Sigmoid colon (tissue), 7 donors: Measurements from ENCODE around the gene SLC35A4. TPM values are rescaled to one million over a fixed set of nuclear protein-coding genes. Genes with fewer than 3 reads are reported as not detected.

Experiments used
- DNase-seq: peaks from one replicate; pipeline ENCODE4 v3.0.0-alpha.2; 2019
- H3K27ac ChIP-seq, 4 donors: fragments of 200-600 bp; sonication (generic); one replicate each; pipeline ENCODE4 v1.5.1; 2016 to 2019; ENCODE audit warnings: mild to moderate bottlenecking in 1 of 4
- H3K27me3 ChIP-seq, 3 donors: fragments of 200-600 bp; sonication (generic); one replicate each; pipeline ENCODE4 v1.5.1; 2019; ENCODE audit warnings: mild to moderate bottlenecking in 1 of 3
- H3K36me3 ChIP-seq, 4 donors: fragments of 200-600 bp; sonication (generic); one replicate each; pipeline ENCODE4 v1.5.1; 2016 to 2019
- H3K4me1 ChIP-seq, 4 donors: fragments of 200-600 bp; sonication (generic); one replicate each; pipeline ENCODE4 v1.5.1; 2017 to 2019
- H3K4me3 ChIP-seq, 4 donors: fragments of 200-600 bp; sonication (generic); one replicate each; pipeline ENCODE4 v1.5.1; 2017 to 2019; ENCODE audit warnings: mild to moderate bottlenecking in 2 of 4, moderate library complexity in 1 of 4
- H3K9me3 ChIP-seq, 4 donors: fragments of 200-600 bp in 3 of 4; sonication (generic) in 3 of 4; one replicate each; pipeline versions ENCODE4 v1.5.1 to v1.6.1; 2013 to 2019
- CTCF ChIP-seq, 4 experiments: fragments of 450-650 bp in 3 of 4; fragments of 200-600 bp in 1 of 4; IDR thresholded peaks; one replicate each; pipeline ENCODE4 v1.5.1; 2016 to 2019; ENCODE audit warnings: antibody characterized with exemption in 4 of 4, mild to moderate bottlenecking in 3 of 4, moderate library complexity in 2 of 4
- EP300 ChIP-seq, 4 donors: sonication (generic); formaldehyde crosslinking; IDR thresholded peaks; one replicate each; pipeline ENCODE4 v1.6.1; 2017; ENCODE audit warnings: antibody characterized with exemption in 4 of 4
- POLR2A ChIP-seq, 2 donors: fragments of 450-650 bp; IDR thresholded peaks; one replicate each; pipeline ENCODE4 v1.6.1; 2016; ENCODE audit warnings: antibody characterized with exemption in 2 of 2, mild to moderate bottlenecking in 2 of 2, moderate library complexity in 2 of 2
- POLR2AphosphoS5 ChIP-seq, 4 donors: sonication (generic); formaldehyde crosslinking; IDR thresholded peaks; one replicate each; pipeline ENCODE4 v1.6.1; 2017; ENCODE audit warnings: antibody characterized with exemption in 4 of 4
- WGBS, 2 donors: extraction: QIAGEN DNeasy Blood & Tissue Kit; methylation state at CpG; one replicate each; pipeline ENCODE4 v1.1.7; 2013; 5-methylcytosine and 5-hydroxymethylcytosine counted together
- intact Hi-C: fragments of 100-400 bp; cut with DNase I; formaldehyde crosslinking; loops from one replicate; pipeline ENCODE4 v1.15.1; 2023
- polyA plus RNA-seq, 3 donors: library from polyadenylated mRNA; stranded (reverse); fragments of 200-250 nt; gene quantifications; one replicate each; pipeline ENCODE4 v1.2.3, GENCODE V29; 2013
- total RNA-seq, 4 donors: library from RNA; depleted of rRNA; stranded (reverse); fragments of >200 nt; gene quantifications; one replicate each; pipeline ENCODE4 v1.1.0, GENCODE V29; 2016
- donor health status: healthy with polysubstance abuse.
- donor health status: Bipolar disorder and iron deficiency.
- donor health status: healthy.

Gene SLC35A4, protein sequence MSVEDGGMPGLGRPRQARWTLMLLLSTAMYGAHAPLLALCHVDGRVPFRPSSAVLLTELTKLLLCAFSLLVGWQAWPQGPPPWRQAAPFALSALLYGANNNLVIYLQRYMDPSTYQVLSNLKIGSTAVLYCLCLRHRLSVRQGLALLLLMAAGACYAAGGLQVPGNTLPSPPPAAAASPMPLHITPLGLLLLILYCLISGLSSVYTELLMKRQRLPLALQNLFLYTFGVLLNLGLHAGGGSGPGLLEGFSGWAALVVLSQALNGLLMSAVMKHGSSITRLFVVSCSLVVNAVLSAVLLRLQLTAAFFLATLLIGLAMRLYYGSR
- total RNA-seq (10 to 100 TPM; 14.2 to 19.7 (median 17.9) TPM), polyA plus RNA-seq (100 to 1,000 TPM in 1 of 3 donors, 10 to 100 TPM in 2; 60.1 to 101 (median 65.9) TPM)

GRCh38 chr5:140564196-140565023 is at the start of gene SLC35A4, which contains the start of gene APBB3:
Gene SLC35A4, plus strand, starts transcription at chr5:140564828. Its CDS starts 2,342 bp downstream, at chr5:140567170.
Gene APBB3, minus strand, starts transcription at chr5:140564598. Its CDS starts 353 bp downstream, at chr5:140564245.
- TF ChIP-seq POLR2AphosphoS5 (IDR thresholded peaks at IDR 0.05) (peak; percentile 89 to 96 (median 94)), POLR2A (IDR thresholded peaks at IDR 0.05) (peak; percentile 86 to 88), EP300 (IDR thresholded peaks at IDR 0.05) (peak in 2 of 4 donors; percentile 23 to 77), CTCF (IDR thresholded peaks at IDR 0.05) (no peak)
- intact Hi-C loops = loop anchor here (2.0 kb wide), 1 partner anchor 74 kb away; the partner anchor contains the start of gene TMCO6
- peak within 1 kb of the TSS; percentile 60 to 81 (median 74) for H3K4me3 ChIP-seq
- peaks cover 5 to 47% (median 18%) of the 10 kb centered on the region in 4 donors for H3K36me3 ChIP-seq
- H3K27ac ChIP-seq = peak within 1 kb of the TSS; percentile 92 to 97 (median 96)
- H3K27me3 ChIP-seq = no peaks in the 10 kb centered on the region
- peak; percentile 99 for DNase-seq
- H3K4me1 ChIP-seq = peaks cover 0 to 54% (median 46%) of the 10 kb centered on the region in 4 donors
- H3K9me3 ChIP-seq = no peaks in the 10 kb centered on the region
- 0 to 1% methylated on average over 74 of the region's 74 CpGs for WGBS, 2 donors

DNA sequence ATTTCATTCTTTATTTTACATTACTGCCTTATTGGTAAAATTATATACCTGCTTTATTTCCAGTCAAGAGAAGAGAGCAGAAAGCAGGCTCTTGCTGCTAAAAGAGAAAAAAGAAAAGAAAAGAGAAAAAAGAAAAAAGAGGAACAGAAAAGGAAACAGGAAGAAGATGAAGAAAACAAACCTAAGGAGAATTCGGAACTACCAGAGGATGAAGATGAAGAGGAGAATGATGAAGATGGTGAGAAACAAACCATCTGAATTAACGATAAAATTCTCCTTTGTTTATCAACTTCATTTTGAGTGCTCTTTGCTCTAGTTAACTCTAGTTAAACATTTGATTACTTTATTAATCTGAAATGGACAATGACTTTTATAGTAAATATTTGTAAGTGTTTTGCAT is 40.6 kb upstream of the SLC35A4 start:
- intact Hi-C loops = no loop called here

DNA sequence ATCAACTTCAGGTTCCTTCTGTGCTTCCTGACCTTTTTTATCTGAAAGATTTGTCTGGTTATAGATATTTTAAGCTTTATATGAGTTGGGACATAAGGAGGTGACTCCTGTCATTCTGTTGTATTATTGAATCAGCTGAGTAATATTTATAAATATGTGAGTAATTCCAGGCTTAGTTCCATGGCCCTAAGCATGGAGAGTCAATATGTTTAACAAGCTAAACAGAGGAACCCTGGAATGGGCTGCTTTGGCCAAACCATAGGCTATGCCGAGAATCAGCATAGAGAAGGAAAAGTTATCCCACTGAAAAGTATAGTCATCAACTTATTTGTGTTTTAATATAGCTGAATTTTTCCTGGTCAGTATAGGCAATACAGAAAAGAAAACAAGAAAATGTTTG is 24.4 kb upstream of the SLC35A4 start:
- Histone ChIP-seq H3K4me1 (no peaks in the 10 kb centered on the region), H3K9me3 (no peaks in the 10 kb centered on the region), H3K36me3 (peaks cover 10 to 94% (median 36%) of the 10 kb centered on the region in 4 donors), H3K27me3 (no peaks in the 10 kb centered on the region), H3K27ac (no peak overlapping the region), H3K4me3 (no peak overlapping the region)
- intact Hi-C loops = no loop called here
- no peak for DNase-seq
- no peak for TF ChIP-seq EP300 (IDR thresholded peaks at IDR 0.05)
- TF ChIP-seq POLR2AphosphoS5 (IDR thresholded peaks at IDR 0.05) = no peak
- WGBS, 2 donors = 93 to 94% methylated on average over 1 of the region's 1 CpG

More for the DNA sequence above, 40.6 kb upstream of the SLC35A4 start:
- H3K27ac ChIP-seq = no peak overlapping the region
- H3K36me3 ChIP-seq = peaks cover 9 to 56% (median 28%) of the 10 kb centered on the region in 4 donors
- H3K4me1 ChIP-seq = no peaks in the 10 kb centered on the region
- no peaks in the 10 kb centered on the region for H3K27me3 ChIP-seq
- TF ChIP-seq POLR2AphosphoS5 (IDR thresholded peaks at IDR 0.05) (no peak), CTCF (IDR thresholded peaks at IDR 0.05) (no peak), POLR2A (IDR thresholded peaks at IDR 0.05) (no peak), EP300 (IDR thresholded peaks at IDR 0.05) (no peak)
- no peaks in the 10 kb centered on the region for H3K9me3 ChIP-seq
- WGBS, 2 donors = 88 to 91% methylated on average over 2 of the region's 2 CpGs
- DNase-seq = no peak
- H3K4me3 ChIP-seq = no peak overlapping the region

- Histone ChIP-seq H3K4me3 (no peak overlapping the region), H3K27me3 (no peaks in the 10 kb centered on the region), H3K36me3 (peaks cover 6 to 67% (median 28%) of the 10 kb centered on the region in 4 donors), H3K27ac (no peak overlapping the region), H3K9me3 (no peaks in the 10 kb centered on the region), H3K4me1 (peaks cover 0 to 17% (median 16%) of the 10 kb centered on the region in 4 donors)
- no peak for DNase-seq
- TF ChIP-seq POLR2AphosphoS5 (IDR thresholded peaks at IDR 0.05) = no peak
- no peak for TF ChIP-seq CTCF (IDR thresholded peaks at IDR 0.05)
- TF ChIP-seq POLR2A (IDR thresholded peaks at IDR 0.05) = no peak
- TF ChIP-seq EP300 (IDR thresholded peaks at IDR 0.05) = no peak
- intact Hi-C loops = no loop called here
- WGBS, 2 donors = 37 to 77% methylated on average over 5 of the region's 5 CpGs
These were observed 21.7 kb upstream of the SLC35A4 start for GRCh38 chr5:140542972-140543371.
